CD14-positive monocyte (primary cell): Measurements from ENCODE around the gene NBAS. TPM values are rescaled to one million over a fixed set of nuclear protein-coding genes. Genes with fewer than 3 reads are reported as not detected.
"Not testable (repeated sequence)": the region's sequence is repeated elsewhere in the genome, so short reads cannot be mapped to it uniquely, and the experiment has no call there.

ENCODE experiments used
- DNase-seq, 3 donors: peaks; one replicate each; pipeline ENCODE4 v3.0.0-alpha.2; 2011 to 2022
- H2AFZ ChIP-seq: 2 replicates; pipeline ENCODE4 v1.6.0; 2012; ENCODE audit warnings: mild to moderate bottlenecking, low read depth, low read length, inconsistent platforms; ENCODE audit not compliant: insufficient read depth, poor library complexity, severe bottlenecking
- H3K27ac ChIP-seq, 2 donors: 1 replicate in 1 of 2; 2 replicates in 1 of 2; pipeline ENCODE4 v1.5.1; 2012 to 2013; ENCODE audit warnings: low read length in 2 of 2, control low read depth in 1 of 2, inconsistent platforms in 1 of 2, low read depth in 1 of 2, mild to moderate bottlenecking in 1 of 2
- H3K27me3 ChIP-seq, 2 donors: one replicate each; pipeline versions ENCODE4 v1.6.0 to v1.6.1; 2011 to 2013; ENCODE audit warnings: low read length in 2 of 2; ENCODE audit not compliant: control insufficient read depth in 2 of 2, insufficient read depth in 2 of 2
- H3K36me3 ChIP-seq, 2 donors: replicated peaks in 1 of 2; 1 replicate in 1 of 2; 2 replicates in 1 of 2; pipeline versions ENCODE4 v1.5.1 to v1.6.1; 2012 to 2013; ENCODE audit warnings: low read length in 2 of 2, control low read depth in 1 of 2, inconsistent platforms in 1 of 2, mild to moderate bottlenecking in 1 of 2; ENCODE audit not compliant: insufficient read depth in 2 of 2, control insufficient read depth in 1 of 2
- H3K4me1 ChIP-seq, 2 donors: 1 replicate in 1 of 2; 2 replicates in 1 of 2; pipeline versions ENCODE4 v1.5.1 to v1.6.1; 2012 to 2013; ENCODE audit warnings: low read length in 2 of 2, control low read depth in 1 of 2, inconsistent platforms in 1 of 2, mild to moderate bottlenecking in 1 of 2, moderate library complexity in 1 of 2; ENCODE audit not compliant: insufficient read depth in 2 of 2, control insufficient read depth in 1 of 2
- H3K4me2 ChIP-seq: replicated peaks from 2 replicates; pipeline ENCODE3; 2012; ENCODE audit warnings: low read length, moderate library complexity, mild to moderate bottlenecking; ENCODE audit not compliant: poor library complexity, severe bottlenecking; ENCODE audit errors: extremely low read depth
- H3K4me3 ChIP-seq, 3 experiments: fragments of 200-600 bp in 1 of 3; sonication (generic) in 1 of 3; replicated peaks in 1 of 3; 1 replicate in 2 of 3; 2 replicates in 1 of 3; pipeline ENCODE4 v1.5.1; 2011 to 2013; ENCODE audit warnings: low read length in 3 of 3, mild to moderate bottlenecking in 3 of 3, control low read depth in 2 of 3, low read depth in 2 of 3, inconsistent platforms in 1 of 3, moderate library complexity in 1 of 3
- H3K79me2 ChIP-seq: 2 replicates; pipeline ENCODE4 v1.6.0; 2012; ENCODE audit warnings: mild to moderate bottlenecking, control low read depth, inconsistent platforms, low read length, moderate library complexity; ENCODE audit not compliant: insufficient read depth
- H3K9ac ChIP-seq: 2 replicates; pipeline ENCODE4 v1.6.0; 2017; ENCODE audit warnings: low read length, mild to moderate bottlenecking; ENCODE audit not compliant: insufficient read depth, poor library complexity, severe bottlenecking
- H3K9me3 ChIP-seq, 2 donors: replicated peaks in 1 of 2; 1 replicate in 1 of 2; 2 replicates in 1 of 2; pipeline versions ENCODE4 v1.5.1 to v1.6.1; 2012 to 2013; ENCODE audit warnings: low read length in 2 of 2, control low read depth in 1 of 2; ENCODE audit not compliant: control insufficient read depth in 1 of 2, insufficient read depth in 1 of 2
- H4K20me1 ChIP-seq: 2 replicates; pipeline ENCODE4 v1.6.0; 2012; ENCODE audit warnings: mild to moderate bottlenecking, low read length, control low read depth, moderate library complexity; ENCODE audit not compliant: insufficient read depth
- H3K27ac Mint-ChIP-seq, 7 donors: one replicate each; pipeline ENCODE4 v1.8.0; 2020; ENCODE audit warnings: mild to moderate bottlenecking in 7 of 7, mixed read lengths in 7 of 7, moderate library complexity in 6 of 7, inconsistent platforms in 2 of 7
- H3K27me3 Mint-ChIP-seq, 3 donors: one replicate each; pipeline ENCODE4 v1.8.0; 2021 to 2022; ENCODE audit warnings: low read depth in 3 of 3, mild to moderate bottlenecking in 3 of 3, mixed read lengths in 3 of 3, moderate library complexity in 3 of 3, inconsistent platforms in 1 of 3
- H3K36me3 Mint-ChIP-seq, 2 donors: one replicate each; pipeline ENCODE4 v1.8.0; 2020; ENCODE audit warnings: mixed read lengths in 2 of 2, inconsistent platforms in 1 of 2, mild to moderate bottlenecking in 1 of 2
- H3K4me1 Mint-ChIP-seq: one replicate; pipeline ENCODE4 v1.8.0; 2020; ENCODE audit warnings: mild to moderate bottlenecking, mixed read lengths
- H3K4me3 Mint-ChIP-seq, 2 donors: one replicate each; pipeline ENCODE4 v1.8.0; 2020; ENCODE audit warnings: mild to moderate bottlenecking in 2 of 2, mixed read lengths in 2 of 2, moderate library complexity in 1 of 2
- H3K9me3 Mint-ChIP-seq, 7 donors: one replicate each; pipeline ENCODE4 v1.8.0; 2020 to 2022; ENCODE audit warnings: mixed read lengths in 7 of 7, mild to moderate bottlenecking in 6 of 7, moderate library complexity in 6 of 7, inconsistent platforms in 2 of 7
- CTCF ChIP-seq: fragments of 200-600 bp; IDR thresholded peaks from one replicate; pipeline ENCODE4 v1.8.0; 2022; ENCODE audit warnings: antibody characterized with exemption, mild to moderate bottlenecking
- WGBS: methylation state at CpG from one replicate; pipeline ENCODE4 v1.1.5; 2013; ENCODE audit warnings: missing lambda C conversion rate; ENCODE audit not compliant: insufficient coverage; 5-methylcytosine and 5-hydroxymethylcytosine counted together
- intact Hi-C, 2 donors: fragments of 100-400 bp; cut with micrococcal nuclease; formaldehyde crosslinking; loops; one replicate each; pipeline versions ENCODE4 v1.15.0 to v1.15.1; 2023
- polyA plus RNA-seq, 3 donors: library from polyadenylated mRNA; depleted of rRNA in 1 of 3; unstranded in 2 of 3; stranded (reverse) in 1 of 3; fragments of 300-500 nt in 2 of 3; fragments of >200 nt in 1 of 3; fragmentation: Illumina TruSeq in 2 of 3; gene quantifications; 1 replicate in 2 of 3; 2 replicates in 1 of 3; pipeline ENCODE4 v1.2.3, GENCODE V29; 2012 to 2021

The NBAS gene
- polyA plus RNA-seq, 3 donors: 8.9 to 10.9 (median 8.9) TPM

DNA sequence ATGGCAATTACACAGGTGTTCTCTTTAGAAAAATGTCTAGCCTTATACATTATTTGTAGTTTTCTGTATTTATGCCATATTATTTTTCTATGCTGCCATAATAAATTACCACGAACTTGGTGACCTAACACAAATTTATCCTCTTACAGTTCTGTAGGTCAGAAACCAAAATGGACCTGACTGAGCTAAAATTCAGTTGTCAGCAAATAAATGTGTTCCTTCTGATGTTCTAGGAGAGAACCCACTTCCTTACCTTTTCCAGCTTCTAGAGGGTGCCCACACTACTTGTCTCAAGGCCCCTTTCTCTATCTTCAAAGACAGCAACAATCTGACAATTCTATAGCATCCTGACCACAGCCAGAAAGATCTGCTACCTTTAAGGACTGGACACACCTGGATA lies 153.5 kb downstream of the NBAS start:
- peaks cover 17 to 22% of the 10 kb centered on the region in 2 donors for H3K36me3 Mint-ChIP-seq

DNA sequence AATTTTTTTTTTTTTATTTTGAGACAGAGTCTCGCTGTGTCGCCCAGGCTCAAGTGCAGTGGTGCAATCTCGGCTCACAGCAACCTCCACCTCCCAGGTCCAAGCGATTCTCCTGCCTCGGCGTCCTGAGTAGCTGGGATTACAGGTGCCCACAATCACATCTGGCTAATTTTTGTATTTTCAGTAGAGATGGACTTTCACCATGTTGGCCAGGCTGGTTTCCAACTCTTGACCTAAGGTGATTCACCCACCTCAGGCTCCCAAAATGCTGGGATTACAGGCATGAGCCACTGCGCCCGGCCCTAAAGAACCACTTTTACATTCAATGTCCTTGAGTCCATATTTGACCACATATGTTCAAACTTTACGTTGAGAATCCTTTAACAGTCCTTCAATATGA lies 156.6 kb downstream of the NBAS start:
- intact Hi-C loops, H3K9me3 Mint-ChIP-seq, H3K9ac ChIP-seq, H2AFZ ChIP-seq, H3K79me2 ChIP-seq, H4K20me1 ChIP-seq, H3K9me3 ChIP-seq, H3K27ac Mint-ChIP-seq, H3K27me3 ChIP-seq, H3K4me3 Mint-ChIP-seq, H3K4me2 ChIP-seq, H3K27me3 Mint-ChIP-seq, DNase-seq, H3K27ac ChIP-seq, H3K4me1 ChIP-seq, H3K4me3 ChIP-seq, H3K4me1 Mint-ChIP-seq: not testable (repeated sequence)
- 94% methylated on average over 3 of the region's 9 CpGs for WGBS
- peaks cover 18 to 22% of the 10 kb centered on the region in 2 donors for H3K36me3 Mint-ChIP-seq
- peaks cover 0 to 16% of the 10 kb centered on the region in 2 donors for H3K36me3 ChIP-seq

More for the DNA sequence above, 153.5 kb downstream of the NBAS start:
- Histone ChIP-seq H2AFZ (no peak overlapping the region), H3K27me3 (no peaks in the 10 kb centered on the region), H3K9me3 (no peaks in the 10 kb centered on the region), H3K27ac (no peak overlapping the region), H3K79me2 (no peaks in the 10 kb centered on the region), H3K4me3 (no peak overlapping the region), H3K36me3 (peaks cover 4 to 24% of the 10 kb centered on the region in 2 donors), H3K4me1 (no peaks in the 10 kb centered on the region), H3K9ac (no peak overlapping the region), H3K4me2 (no peak overlapping the region), H4K20me1 (no peaks in the 10 kb centered on the region)
- Mint-ChIP-seq H3K4me1 (no peaks in the 10 kb centered on the region), H3K4me3 (no peak overlapping the region), H3K27me3 (no peaks in the 10 kb centered on the region), H3K27ac (no peak overlapping the region), H3K9me3 (no peaks in the 10 kb centered on the region)
- DNase-seq: no peak
- TF ChIP-seq CTCF: no peak
- intact Hi-C loops: no loop called here
- no CpG with 5 or more reads among the region's 1 CpG for WGBS
